ENCODE measurements around the gene ITSN1.

GRCh38 chr21:33783187-33783979, 141.1 kb downstream of the ITSN1 start:
- TF ChIP-seq CTCF (IDR thresholded peaks at IDR 0.05) (no peak), EP300 (IDR thresholded peaks at IDR 0.05) (no peak), POLR2A (IDR thresholded peaks at IDR 0.05) (no peak), POLR2AphosphoS5 (IDR thresholded peaks at IDR 0.05) (no peak)
